ENCODE data around the gene G2E3. TPM values are rescaled to one million over a fixed set of nuclear protein-coding genes. Genes with fewer than 3 reads are reported as not detected.

The G2E3 gene, protein sequence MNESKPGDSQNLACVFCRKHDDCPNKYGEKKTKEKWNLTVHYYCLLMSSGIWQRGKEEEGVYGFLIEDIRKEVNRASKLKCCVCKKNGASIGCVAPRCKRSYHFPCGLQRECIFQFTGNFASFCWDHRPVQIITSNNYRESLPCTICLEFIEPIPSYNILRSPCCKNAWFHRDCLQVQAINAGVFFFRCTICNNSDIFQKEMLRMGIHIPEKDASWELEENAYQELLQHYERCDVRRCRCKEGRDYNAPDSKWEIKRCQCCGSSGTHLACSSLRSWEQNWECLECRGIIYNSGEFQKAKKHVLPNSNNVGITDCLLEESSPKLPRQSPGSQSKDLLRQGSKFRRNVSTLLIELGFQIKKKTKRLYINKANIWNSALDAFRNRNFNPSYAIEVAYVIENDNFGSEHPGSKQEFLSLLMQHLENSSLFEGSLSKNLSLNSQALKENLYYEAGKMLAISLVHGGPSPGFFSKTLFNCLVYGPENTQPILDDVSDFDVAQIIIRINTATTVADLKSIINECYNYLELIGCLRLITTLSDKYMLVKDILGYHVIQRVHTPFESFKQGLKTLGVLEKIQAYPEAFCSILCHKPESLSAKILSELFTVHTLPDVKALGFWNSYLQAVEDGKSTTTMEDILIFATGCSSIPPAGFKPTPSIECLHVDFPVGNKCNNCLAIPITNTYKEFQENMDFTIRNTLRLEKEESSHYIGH
- total RNA-seq: 1 to 10 TPM; 6.6 to 8.8 TPM

DNA sequence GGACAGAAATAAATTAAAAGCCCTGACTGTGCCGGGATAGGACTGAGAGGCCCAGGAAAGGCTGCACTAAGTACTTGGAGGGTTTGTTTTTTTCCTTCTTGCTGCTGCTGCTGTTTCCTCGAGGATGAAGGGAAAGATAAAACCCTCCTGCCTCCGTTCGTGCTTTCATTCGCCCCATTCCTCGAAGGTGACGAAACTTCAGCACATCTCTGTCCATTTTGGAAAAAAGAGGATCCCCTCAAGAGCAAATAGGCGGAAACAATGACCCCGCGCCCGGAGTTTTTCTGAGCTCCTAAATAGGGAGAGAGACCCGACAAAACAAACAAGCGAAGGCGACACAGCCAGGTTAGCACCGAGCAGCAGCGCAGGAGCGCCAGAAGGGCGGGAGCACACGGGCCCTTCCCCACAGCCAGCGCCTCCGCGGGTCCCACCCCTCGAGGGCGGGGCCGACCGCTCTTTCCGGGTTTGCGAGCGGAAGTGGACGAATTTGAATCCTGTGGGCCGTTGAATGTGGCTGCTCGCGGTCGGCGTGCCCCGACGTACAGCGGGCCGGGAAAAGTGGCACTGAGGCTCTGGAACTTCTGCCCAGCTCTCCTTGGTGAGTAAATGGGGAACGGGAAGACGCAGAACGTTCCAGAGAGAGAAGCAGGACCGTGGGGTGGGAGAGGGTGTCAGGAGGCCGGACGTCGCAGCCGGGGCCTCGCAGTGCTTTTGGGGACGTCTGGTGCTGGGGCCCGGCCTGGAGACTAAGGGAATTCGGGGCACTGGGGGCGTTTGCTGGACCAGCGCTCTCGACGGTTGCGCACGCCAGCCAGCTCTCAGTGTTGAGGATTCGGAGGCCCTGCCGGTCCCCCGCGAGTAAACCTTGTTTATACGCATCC, at the start of gene G2E3:
Gene G2E3 (plus strand): TSS at position 484 of the 881 bp plus-strand sequence. CDS start 21,922 bp downstream, outside the sequence.
- Histone ChIP-seq H3K27me3 (no peaks in the 10 kb centered on the region), H3K9me3 (no peaks in the 10 kb centered on the region), H3K27ac (peak within 1 kb of the TSS; percentile 33 to 85 (median 58)), H3K36me3 (replicated peaks in 1 of 2; ENCODE audit: insufficient read depth in 1 of 2, low read depth in 2 of 2) (no peaks in the 10 kb centered on the region), H3K4me3 (peak within 1 kb of the TSS; percentile 54 to 63), H3K4me1 (peaks cover 13% of the 10 kb centered on the region)
- TF ChIP-seq, protein P1, sequence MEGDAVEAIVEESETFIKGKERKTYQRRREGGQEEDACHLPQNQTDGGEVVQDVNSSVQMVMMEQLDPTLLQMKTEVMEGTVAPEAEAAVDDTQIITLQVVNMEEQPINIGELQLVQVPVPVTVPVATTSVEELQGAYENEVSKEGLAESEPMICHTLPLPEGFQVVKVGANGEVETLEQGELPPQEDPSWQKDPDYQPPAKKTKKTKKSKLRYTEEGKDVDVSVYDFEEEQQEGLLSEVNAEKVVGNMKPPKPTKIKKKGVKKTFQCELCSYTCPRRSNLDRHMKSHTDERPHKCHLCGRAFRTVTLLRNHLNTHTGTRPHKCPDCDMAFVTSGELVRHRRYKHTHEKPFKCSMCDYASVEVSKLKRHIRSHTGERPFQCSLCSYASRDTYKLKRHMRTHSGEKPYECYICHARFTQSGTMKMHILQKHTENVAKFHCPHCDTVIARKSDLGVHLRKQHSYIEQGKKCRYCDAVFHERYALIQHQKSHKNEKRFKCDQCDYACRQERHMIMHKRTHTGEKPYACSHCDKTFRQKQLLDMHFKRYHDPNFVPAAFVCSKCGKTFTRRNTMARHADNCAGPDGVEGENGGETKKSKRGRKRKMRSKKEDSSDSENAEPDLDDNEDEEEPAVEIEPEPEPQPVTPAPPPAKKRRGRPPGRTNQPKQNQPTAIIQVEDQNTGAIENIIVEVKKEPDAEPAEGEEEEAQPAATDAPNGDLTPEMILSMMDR (IDR thresholded peaks at IDR 0.05): no peak
- TF ChIP-seq POLR2A (IDR thresholded peaks at IDR 0.05): peak; percentile 69 to 88 (median 85)
- peak; percentile 100 for ATAC-seq
- 0 to 1% methylated on average over 40 to 62 of the region's 62 CpGs for WGBS, 2 donors
- DNase-seq: peak; percentile 86 to 89 (median 88)
- intact Hi-C loops (cut with DNase I): no loop called here

DNA sequence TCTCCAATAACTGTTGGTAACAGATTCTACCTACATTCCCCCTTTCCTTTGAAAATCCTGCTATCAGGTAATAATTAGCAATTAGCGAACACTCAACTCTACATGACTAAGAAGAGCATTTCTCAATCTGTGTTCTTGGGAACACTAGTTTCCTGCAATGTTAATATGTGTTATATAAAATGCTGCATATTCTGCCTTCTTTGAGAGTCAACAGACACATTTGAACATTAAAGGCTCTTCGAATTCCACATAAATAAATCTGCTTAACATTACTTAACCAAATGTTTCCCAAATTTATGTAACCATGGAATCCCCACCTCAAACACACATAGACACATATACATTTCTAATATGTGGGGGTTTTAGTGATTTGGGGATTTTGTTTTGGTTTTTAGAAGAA, 41.2 kb upstream of the G2E3 start:
- ATAC-seq: no peak
- no peak for TF ChIP-seq POLR2A (IDR thresholded peaks at IDR 0.05)
- TF ChIP-seq, protein P1 (IDR thresholded peaks at IDR 0.05): no peak
- 90 to 93% methylated on average over 2 of the region's 2 CpGs for WGBS, 2 donors
- Histone ChIP-seq H3K27me3 (no peaks in the 10 kb centered on the region), H3K27ac (no peak overlapping the region), H3K4me3 (no peak overlapping the region), H3K9me3 (no peaks in the 10 kb centered on the region), H3K4me1 (no peaks in the 10 kb centered on the region), H3K36me3 (replicated peaks in 1 of 2; ENCODE audit: insufficient read depth in 1 of 2, low read depth in 2 of 2) (no peaks in the 10 kb centered on the region)
- intact Hi-C loops (cut with DNase I): no loop called here
- no peak for DNase-seq

DNA sequence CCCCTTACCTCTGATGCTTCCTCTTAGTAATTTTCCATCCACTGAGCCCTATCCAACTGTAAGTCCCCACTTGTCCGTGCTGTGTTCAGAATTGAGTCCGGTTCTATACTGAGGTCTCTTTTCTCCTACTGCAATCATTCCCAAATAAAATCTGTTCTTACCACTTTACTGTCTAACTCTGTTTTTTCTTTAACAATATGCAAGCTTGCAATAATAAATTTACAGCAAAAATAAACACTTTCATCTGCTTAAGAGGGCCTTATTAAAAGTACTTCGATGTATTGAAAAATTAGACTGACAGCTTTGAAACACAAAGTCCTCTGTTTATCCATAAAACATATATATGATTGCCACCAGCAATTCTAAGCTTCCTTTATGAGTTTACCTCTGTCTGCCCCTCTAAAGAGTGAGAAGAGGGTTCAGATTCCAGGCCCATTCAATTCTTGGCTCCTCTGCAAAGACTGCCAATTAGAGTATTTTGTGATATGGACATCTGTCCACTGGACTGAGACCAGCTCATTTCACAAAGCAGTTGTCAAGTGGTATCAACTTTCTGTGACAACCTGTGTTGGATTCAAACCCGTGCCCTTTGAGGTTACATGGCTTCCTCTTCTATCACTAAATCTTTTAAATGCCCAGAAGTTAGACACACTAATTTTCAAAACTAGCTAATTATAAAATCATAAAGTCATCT, 39.9 kb upstream of the G2E3 start:
- no peak for ATAC-seq
- Histone ChIP-seq H3K9me3 (no peaks in the 10 kb centered on the region), H3K36me3 (replicated peaks in 1 of 2; ENCODE audit: insufficient read depth in 1 of 2, low read depth in 2 of 2) (no peaks in the 10 kb centered on the region), H3K4me1 (no peaks in the 10 kb centered on the region), H3K4me3 (no peak overlapping the region), H3K27me3 (no peaks in the 10 kb centered on the region), H3K27ac (no peak overlapping the region)
- TF ChIP-seq, protein P1 (IDR thresholded peaks at IDR 0.05): no peak
- TF ChIP-seq POLR2A (IDR thresholded peaks at IDR 0.05): no peak
- intact Hi-C loops (cut with DNase I): no loop called here
- WGBS, 2 donors: 75 to 86% methylated on average over 4 of the region's 4 CpGs
- no peak for DNase-seq

DNA sequence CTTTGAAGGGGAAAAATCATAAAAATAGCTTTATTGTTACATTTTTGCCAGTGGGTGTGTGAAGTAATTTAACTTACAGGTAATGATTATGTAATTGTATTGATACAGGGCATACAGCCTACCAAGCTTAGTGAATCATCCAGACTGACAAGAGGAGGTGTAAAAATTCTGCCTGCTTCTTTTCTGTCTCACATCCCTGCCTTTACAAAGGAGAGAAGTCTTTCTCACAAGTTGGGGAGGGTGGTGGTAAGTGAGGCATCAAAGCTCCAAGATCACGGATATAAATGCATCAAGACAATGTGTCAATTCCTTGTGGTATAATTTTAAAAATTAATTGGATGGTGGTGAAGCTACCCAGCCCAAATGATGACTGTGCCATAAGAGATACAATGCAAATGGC, 39.0 kb upstream of the G2E3 start:
- no peak for TF ChIP-seq POLR2A (IDR thresholded peaks at IDR 0.05)
- TF ChIP-seq, protein P1 (IDR thresholded peaks at IDR 0.05): no peak
- H3K36me3 ChIP-seq (replicated peaks in 1 of 2; ENCODE audit: insufficient read depth in 1 of 2, low read depth in 2 of 2): no peaks in the 10 kb centered on the region
- no peak overlapping the region for H3K4me3 ChIP-seq
- intact Hi-C loops (cut with DNase I): no loop called here
- no peak overlapping the region for H3K27ac ChIP-seq
- no peak for ATAC-seq
- H3K27me3 ChIP-seq: no peaks in the 10 kb centered on the region
- WGBS, 2 donors: 89 to 100% methylated on average over 1 of the region's 1 CpG
- DNase-seq: no peak
- H3K9me3 ChIP-seq: no peaks in the 10 kb centered on the region
- H3K4me1 ChIP-seq: no peaks in the 10 kb centered on the region

Measured in body of pancreas (tissue), 4 donors.